Vagina (tissue), 2 donors: Measurements from ENCODE around the gene RSPO1.
A peak's percentile ranks its signal among the peaks of the same experiment; 100 is the strongest.

ENCODE experiments used
- CTCF ChIP-seq, 3 experiments: fragments of 450-650 bp in 2 of 3; fragments of 200-600 bp in 1 of 3; sonication (generic) in 1 of 3; IDR thresholded peaks; one replicate each; pipeline ENCODE4 v1.5.1; 2017 to 2019; ENCODE audit warnings: antibody characterized with exemption in 3 of 3, mild to moderate bottlenecking in 2 of 3, moderate library complexity in 2 of 3
- POLR2A ChIP-seq, 2 donors: fragments of 450-650 bp; IDR thresholded peaks; one replicate each; pipeline ENCODE4 v1.6.1; 2017; ENCODE audit warnings: antibody characterized with exemption in 2 of 2, mild to moderate bottlenecking in 2 of 2, moderate library complexity in 2 of 2
- POLR2AphosphoS5 ChIP-seq, 2 donors: sonication (generic); formaldehyde crosslinking; IDR thresholded peaks; one replicate each; pipeline ENCODE4 v1.9.0; 2017; ENCODE audit warnings: antibody characterized with exemption in 2 of 2, mild to moderate bottlenecking in 2 of 2, low read depth in 1 of 2; ENCODE audit not compliant: insufficient read depth in 1 of 2

- TF ChIP-seq CTCF (IDR thresholded peaks at IDR 0.05) (no peak), POLR2AphosphoS5 (IDR thresholded peaks at IDR 0.05; ENCODE audit: insufficient read depth in 1 of 2, low read depth in 1 of 2) (peak in 1 of 2 donors; percentile 81), POLR2A (IDR thresholded peaks at IDR 0.05) (no peak)
Observed at GRCh38 chr1:37667023-37667671, 32.5 kb upstream of the RSPO1 start.
